Testis (tissue), 3 donors: Measurements from ENCODE around the gene PPP1R1A. TPM values are rescaled to one million over a fixed set of nuclear protein-coding genes. Genes with fewer than 3 reads are reported as not detected.

ENCODE experiments used
- DNase-seq: peaks from one replicate; pipeline ENCODE4 v3.0.0-alpha.2; 2019
- H3K27ac ChIP-seq, 2 donors: fragments of 200-600 bp; sonication (generic); one replicate each; pipeline ENCODE4 v1.5.1; 2019
- H3K27me3 ChIP-seq: fragments of 200-600 bp; sonication (generic); one replicate; pipeline ENCODE4 v1.5.1; 2019
- H3K36me3 ChIP-seq: fragments of 200-600 bp; sonication (generic); one replicate; pipeline ENCODE4 v1.5.1; 2017; ENCODE audit warnings: low read depth; ENCODE audit errors: missing control alignments
- H3K4me1 ChIP-seq: fragments of 200-600 bp; sonication (generic); one replicate; pipeline ENCODE4 v1.5.1; 2019
- H3K4me3 ChIP-seq, 2 donors: fragments of 200-600 bp; sonication (generic); one replicate each; pipeline ENCODE4 v1.5.1; 2017 to 2019
- H3K9me3 ChIP-seq: fragments of 200-600 bp; sonication (generic); one replicate; pipeline ENCODE4 v1.5.1; 2017
- CTCF ChIP-seq, 3 experiments: fragments of 450-650 bp in 2 of 3; fragments of 200-600 bp in 1 of 3; sonication (generic) in 1 of 3; IDR thresholded peaks; one replicate each; pipeline ENCODE4 v1.5.1; 2016 to 2019; ENCODE audit warnings: antibody characterized with exemption in 3 of 3, mild to moderate bottlenecking in 2 of 3, moderate library complexity in 1 of 3
- POLR2A ChIP-seq: fragments of 450-650 bp; IDR thresholded peaks from one replicate; pipeline ENCODE4 v1.6.1; 2017; ENCODE audit warnings: antibody characterized with exemption, mild to moderate bottlenecking, moderate library complexity
- WGBS, 2 donors: methylation state at CpG; one replicate each; pipeline ENCODE4 v1.1.5; 2018; 5-methylcytosine and 5-hydroxymethylcytosine counted together
- intact Hi-C: fragments of 100-400 bp; cut with DNase I; formaldehyde crosslinking; loops from one replicate; pipeline ENCODE4 v1.15.1; 2023; ENCODE audit warnings: low total_unique reads
- polyA plus RNA-seq: library from polyadenylated mRNA; stranded (reverse); fragments of 350-450 nt; fragmentation: Illumina TruSeq; extraction: RNeasy Lipid Tissue Mini Kit (QIAGEN cat#74804); gene quantifications from one replicate; pipeline ENCODE4 v1.2.3, GENCODE V29; 2014; ENCODE audit warnings: low read depth, low replicate concordance; ENCODE audit not compliant: insufficient read depth
- total RNA-seq, 2 donors: library from RNA; depleted of rRNA; stranded (reverse); fragments of >200 nt; gene quantifications; one replicate each; pipeline ENCODE4 v1.2.3, GENCODE V29; 2016

Gene PPP1R1A
- total and polyA plus RNA-seq, 3 donors from 2014 or later, result 6.1 to 6.9 (median 6.3) TPM

DNA sequence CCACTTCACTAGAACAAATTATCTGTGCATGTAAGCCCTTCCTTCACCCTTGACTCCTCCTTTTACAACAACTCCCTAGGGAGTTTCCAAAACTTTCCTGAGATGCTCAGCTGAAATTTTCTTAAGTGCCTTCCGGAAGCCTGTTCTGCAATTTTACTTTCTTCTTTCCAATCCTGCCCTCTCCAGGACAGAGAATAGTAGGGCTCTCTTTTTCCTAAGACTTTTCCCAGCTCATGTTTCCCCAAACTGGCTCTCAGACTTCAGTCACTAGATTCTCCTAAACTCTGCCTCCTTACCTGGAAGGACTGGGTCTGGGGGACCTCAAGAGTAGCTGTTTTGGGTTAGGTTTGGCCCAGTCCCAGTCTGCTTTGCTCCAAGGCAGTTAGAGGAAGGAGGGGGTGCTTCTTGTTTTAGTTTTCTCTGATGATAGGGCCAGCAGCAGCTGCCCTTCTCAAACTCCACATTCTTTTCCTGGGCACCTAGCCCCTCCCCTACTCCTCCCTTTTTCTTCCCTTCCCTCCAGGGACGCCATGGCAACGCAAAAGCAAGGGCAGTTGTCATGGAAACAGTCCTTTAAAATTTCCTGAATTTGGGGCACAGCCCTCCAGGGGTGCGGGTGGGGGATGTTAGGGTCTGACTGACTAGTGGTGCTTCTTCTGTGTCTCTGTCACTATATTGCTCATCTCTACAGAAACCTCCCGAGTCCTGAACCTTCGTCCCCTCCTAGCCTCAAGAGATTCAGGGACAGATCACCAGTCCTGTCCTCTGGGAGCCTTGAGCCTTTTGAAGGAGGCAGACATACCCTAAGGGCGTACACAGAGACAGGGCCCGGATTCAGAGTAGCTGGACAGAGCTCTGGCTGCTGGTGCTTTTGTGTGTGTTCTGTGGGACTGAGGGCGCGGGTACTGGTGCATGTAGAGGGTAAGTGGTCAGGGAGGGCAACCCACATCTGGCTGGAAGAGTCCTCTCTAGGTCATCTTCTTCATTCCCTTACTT is 17.0 kb downstream of the PPP1R1A start:
- TF ChIP-seq POLR2A, result no peak
- no peak for TF ChIP-seq CTCF (IDR thresholded peaks at IDR 0.05)
- no peaks in the 10 kb centered on the region for H3K27me3 ChIP-seq
- intact Hi-C loops, result no loop called here
- H3K4me3 ChIP-seq, result no peak overlapping the region
- H3K9me3 ChIP-seq, result no peaks in the 10 kb centered on the region
- H3K27ac ChIP-seq, result no peak overlapping the region
- H3K36me3 ChIP-seq, result no peaks in the 10 kb centered on the region
- 77 to 82% methylated on average over 10 of the region's 10 CpGs for WGBS, 2 donors
- no peak for DNase-seq
- H3K4me1 ChIP-seq, result no peaks in the 10 kb centered on the region

DNA sequence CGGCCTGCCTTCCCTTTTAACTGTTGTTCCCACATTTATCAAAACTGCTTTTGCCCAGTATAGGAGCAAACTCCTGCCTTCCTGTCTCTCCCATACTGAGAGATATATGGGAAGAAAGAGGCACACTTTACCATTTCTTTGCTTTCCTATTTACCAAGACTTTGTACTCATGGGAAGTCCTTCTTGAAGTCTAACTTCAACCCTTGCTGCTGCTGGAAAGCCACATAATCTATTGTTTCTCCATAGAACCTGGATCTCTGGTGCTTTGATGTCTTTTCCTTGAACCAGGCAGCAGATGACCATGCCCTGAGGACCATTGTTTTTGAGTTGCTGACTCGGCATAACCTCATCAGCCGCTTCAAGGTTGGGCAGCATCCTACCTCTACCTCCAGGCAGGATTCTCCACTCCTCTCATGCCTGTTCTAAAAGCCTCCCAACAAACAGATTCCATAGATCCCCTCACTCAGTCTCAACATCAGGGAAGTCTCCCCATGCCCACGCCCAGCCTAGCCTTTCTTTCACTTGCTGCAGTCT is 18.4 kb downstream of the PPP1R1A start:
- Histone ChIP-seq H3K4me3 (no peak overlapping the region), H3K4me1 (no peaks in the 10 kb centered on the region), H3K36me3 (no peaks in the 10 kb centered on the region), H3K9me3 (no peaks in the 10 kb centered on the region), H3K27me3 (no peaks in the 10 kb centered on the region), H3K27ac (no peak overlapping the region)
- 92 to 93% methylated on average over 4 of the region's 4 CpGs for WGBS, 2 donors
- no peak for DNase-seq
- TF ChIP-seq POLR2A (no peak), CTCF (IDR thresholded peaks at IDR 0.05) (no peak)
- intact Hi-C loops, result no loop called here

- Histone ChIP-seq H3K36me3 (no peaks in the 10 kb centered on the region), H3K4me1 (no peaks in the 10 kb centered on the region), H3K9me3 (no peaks in the 10 kb centered on the region), H3K4me3 (no peak overlapping the region), H3K27ac (no peak overlapping the region), H3K27me3 (no peaks in the 10 kb centered on the region)
- 81 to 87% methylated on average over 13 to 14 of the region's 14 CpGs for WGBS, 2 donors
- intact Hi-C loops, result no loop called here
- no peak for TF ChIP-seq CTCF (IDR thresholded peaks at IDR 0.05)
- no peak for TF ChIP-seq POLR2A
- DNase-seq, result no peak
These were observed 19.4 kb downstream of the PPP1R1A start for GRCh38 chr12:54569072-54569471.

DNA sequence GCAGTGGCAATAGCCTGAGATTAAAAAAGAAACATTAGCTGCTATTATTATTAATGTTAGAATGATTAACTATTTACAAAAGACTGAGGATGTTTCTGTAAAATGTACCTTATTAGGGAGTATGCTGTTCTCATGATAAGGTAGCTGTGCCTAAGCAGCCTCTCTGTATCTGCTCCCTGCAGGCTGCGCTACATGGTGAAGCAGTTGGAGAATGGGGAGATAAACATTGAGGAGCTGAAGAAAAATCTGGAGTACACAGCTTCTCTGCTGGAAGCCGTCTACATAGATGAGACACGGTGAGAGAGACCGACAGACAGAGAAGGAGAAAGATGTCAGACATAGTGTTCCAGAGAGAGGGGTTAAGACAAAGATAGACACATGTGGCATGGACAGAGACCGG is 21.7 kb downstream of the PPP1R1A start:
- DNase-seq, result no peak
- TF ChIP-seq CTCF (IDR thresholded peaks at IDR 0.05), result no peak
- TF ChIP-seq POLR2A, result no peak
- no peak overlapping the region for H3K4me3 ChIP-seq
- intact Hi-C loops, result no loop called here
- H3K36me3 ChIP-seq, result no peaks in the 10 kb centered on the region
- H3K27me3 ChIP-seq, result no peaks in the 10 kb centered on the region
- no peaks in the 10 kb centered on the region for H3K4me1 ChIP-seq
- 71 to 84% methylated on average over 5 of the region's 5 CpGs for WGBS, 2 donors
- H3K9me3 ChIP-seq, result no peaks in the 10 kb centered on the region
- no peak overlapping the region for H3K27ac ChIP-seq
